NCI-H1092 (cell line): ENCODE measurements around the gene HSPG2.
"Not testable (repeated sequence)": the region's sequence is repeated elsewhere in the genome, so short reads cannot be mapped to it uniquely, and the experiment has no call there.

Experiments
- DNase-seq: peaks from one replicate; lab custom pipeline; 2025; lab: John Stamatoyannopoulos, UW

Gene HSPG2

GRCh38 chr1:21937034-21937371 is at the start of gene HSPG2:
HSPG2 (minus strand) TSS chr1:21937310; CDS start chr1:21937217, 93 bp downstream.
- DNase-seq = no peak

DNA sequence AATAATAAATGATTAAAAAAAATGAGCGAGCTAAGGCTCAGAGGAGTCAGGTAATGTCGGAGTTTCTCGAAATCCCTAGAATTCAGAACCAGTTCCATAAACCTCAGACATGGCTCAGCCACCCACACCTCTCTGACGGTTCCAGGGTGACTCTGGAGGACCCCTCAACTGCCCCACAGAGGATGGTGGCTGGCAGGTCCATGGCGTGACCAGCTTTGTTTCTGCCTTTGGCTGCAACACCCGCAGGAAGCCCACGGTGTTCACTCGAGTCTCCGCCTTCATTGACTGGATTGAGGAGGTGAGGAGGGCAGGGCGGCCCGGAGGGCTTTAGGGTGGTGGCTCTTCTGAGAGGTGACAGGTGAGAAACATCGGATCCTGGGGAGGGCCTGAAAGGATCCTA is 49.3 kb upstream of the HSPG2 start:
- DNase-seq = not testable (repeated sequence)

GRCh38 chr1:21985893-21986292 is 48.8 kb upstream of the HSPG2 start:
- DNase-seq = not testable (repeated sequence)

- not testable (repeated sequence) for DNase-seq
Observed at GRCh38 chr1:21983539-21983938, 46.4 kb upstream of the HSPG2 start.

DNA sequence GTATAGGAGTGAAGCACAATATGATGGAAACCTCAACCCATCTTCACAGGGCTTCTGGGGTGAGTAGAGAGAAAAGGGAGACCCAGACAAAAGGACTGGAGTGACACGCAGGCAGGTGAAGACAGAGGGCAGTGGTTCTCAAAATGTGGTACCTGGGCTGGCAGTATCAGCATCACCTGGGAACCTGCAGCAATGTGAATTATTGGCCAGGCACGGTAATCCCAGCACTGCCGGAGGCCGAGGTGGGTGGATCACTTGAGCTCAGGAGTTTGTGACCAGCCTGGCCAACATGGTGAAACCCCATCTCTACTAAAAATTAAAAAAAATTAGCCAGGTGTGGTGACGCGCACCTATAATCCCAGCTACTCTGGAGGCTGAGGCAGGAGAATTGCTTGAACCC is 45.0 kb upstream of the HSPG2 start:
- not testable (repeated sequence) for DNase-seq

DNA sequence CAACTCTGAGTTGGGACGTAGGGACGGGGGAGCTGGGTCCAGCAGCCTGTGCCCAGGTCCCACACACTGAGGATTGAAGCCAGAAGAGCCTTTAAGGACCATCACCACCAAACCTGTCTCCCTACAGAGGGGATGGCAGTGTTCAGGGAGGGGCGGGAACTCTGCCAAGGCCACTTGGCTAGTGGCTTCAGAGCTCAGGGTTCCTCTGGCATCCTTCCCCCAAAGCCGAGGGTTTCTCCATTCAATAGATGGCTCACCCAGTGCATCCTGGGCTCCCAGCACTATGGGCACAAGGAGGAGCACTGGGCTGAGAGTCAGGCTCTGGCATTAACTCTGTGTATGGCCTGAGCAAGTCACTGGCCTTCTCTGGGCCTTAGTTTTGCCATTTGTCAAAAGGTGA is 44.1 kb upstream of the HSPG2 start:
- not testable (repeated sequence) for DNase-seq

DNA sequence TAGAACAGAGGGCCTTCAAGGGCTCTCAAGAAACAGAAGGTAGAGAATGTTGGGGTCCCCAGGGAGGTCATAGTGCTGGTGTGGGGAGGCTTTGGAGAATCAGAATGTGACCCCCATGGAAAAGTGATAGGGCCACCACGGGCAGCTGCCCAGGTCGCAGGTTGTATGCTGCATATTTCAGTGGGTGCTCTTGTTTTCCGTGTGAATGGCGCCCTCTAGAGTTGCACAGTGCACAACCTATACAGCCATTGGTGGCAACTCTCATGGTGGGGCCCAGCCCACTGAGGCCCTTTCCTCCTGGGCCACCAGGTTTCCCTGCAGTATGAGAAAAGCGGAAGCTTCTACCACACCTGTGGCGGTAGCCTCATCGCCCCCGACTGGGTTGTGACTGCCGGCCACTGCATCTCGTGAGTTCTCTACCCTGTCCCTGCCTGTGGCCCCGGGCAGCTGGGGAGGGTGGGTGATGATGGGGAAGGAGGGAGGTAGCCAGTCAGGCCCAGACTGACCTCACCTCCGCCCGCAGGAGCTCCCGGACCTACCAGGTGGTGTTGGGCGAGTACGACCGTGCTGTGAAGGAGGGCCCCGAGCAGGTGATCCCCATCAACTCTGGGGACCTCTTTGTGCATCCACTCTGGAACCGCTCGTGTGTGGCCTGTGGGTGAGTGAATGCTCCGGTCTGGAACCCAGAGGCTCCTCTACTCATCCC is 43.6 kb upstream of the HSPG2 start:
- DNase-seq = not testable (repeated sequence)

DNA sequence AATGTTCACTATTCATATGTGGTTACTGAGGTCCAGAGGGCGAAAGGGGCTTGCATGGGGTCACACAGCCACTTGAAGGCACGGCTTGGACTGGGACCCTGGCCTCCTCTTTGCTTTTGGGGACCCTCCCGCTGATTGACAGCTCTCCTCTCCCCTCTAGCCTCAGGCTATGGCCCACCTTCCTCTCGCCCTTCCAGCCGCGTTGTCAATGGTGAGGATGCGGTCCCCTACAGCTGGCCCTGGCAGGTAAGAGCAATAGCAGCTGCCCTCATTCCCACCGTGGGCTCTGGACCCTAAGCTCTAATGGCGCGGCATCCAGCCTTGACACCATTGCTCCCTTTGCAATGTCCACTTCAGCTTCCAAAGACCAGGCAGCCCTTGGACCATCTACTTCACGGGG is 41.1 kb upstream of the HSPG2 start:
- DNase-seq = not testable (repeated sequence)

GRCh38 chr1:21976703-21977239 is 39.7 kb upstream of the HSPG2 start, which contains the start of gene CELA3B:
CELA3B (plus strand) TSS chr1:21977022; CDS start chr1:21977040, 18 bp downstream.
- DNase-seq = not testable (repeated sequence)

GRCh38 chr1:21975296-21975695 is 38.2 kb upstream of the HSPG2 start:
- DNase-seq = not testable (repeated sequence)

GRCh38 chr1:21974699-21975098 is 37.6 kb upstream of the HSPG2 start:
- DNase-seq = not testable (repeated sequence)

DNA sequence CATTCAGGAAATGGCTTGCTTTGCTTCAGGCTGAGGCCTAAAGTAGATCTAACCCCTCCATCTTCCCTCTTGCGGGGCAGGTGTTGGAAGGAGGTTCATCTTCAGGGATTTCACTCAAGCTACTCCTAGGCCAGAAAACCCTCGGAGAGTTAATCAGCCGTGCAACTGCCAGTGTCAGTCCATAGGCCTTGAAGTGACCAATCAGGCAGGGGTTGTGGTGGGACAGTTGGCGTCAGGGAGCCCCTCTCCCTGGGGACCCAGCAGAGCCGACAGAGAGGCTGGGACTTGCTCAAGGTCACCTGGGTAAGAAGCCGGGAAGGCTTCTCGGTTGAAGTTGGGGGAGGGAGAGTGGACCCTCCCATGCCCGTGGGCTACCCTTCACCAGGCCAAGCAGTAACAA is 36.8 kb upstream of the HSPG2 start:
- not testable (repeated sequence) for DNase-seq

DNA sequence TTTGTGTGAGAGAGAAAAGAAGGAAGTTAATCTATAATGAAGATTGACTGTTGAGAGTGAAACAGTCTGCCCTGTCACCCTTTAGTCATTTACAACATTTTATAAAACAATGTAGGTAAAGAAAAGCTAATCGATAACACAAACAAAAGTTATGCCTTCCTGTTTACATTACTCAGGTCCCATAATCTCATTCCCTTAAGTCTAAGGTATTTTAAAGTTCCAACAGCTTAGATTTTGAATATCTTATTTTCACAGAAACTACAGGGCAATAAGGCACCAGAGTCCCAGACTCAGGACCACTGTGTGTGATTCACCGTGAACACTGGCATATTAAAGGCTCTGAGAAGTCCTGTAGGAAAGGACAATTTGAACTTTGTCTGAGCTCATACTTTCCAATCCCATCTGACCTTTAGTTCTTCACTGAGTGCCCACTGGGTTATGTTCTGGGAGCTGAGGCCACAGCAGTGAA is 35.9 kb upstream of the HSPG2 start:
- not testable (repeated sequence) for DNase-seq

DNA sequence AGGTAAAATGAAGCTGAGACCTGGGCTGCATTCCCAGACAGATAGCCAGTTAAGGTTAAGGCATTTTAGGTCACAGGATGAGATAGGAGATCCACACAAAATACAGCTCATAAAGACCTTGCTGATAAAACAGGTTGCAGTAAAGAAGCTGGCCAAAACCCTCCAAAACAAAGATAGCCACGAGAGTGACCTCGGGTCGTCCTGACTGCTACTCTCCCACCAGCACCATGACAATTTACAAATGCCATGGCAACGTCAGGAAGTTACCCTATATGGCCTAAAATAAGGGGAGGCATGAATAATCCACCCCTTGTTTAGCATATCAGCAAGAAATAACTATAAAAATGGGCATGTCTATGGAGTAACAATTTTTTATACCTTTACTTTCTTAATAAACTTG is 33.4 kb upstream of the HSPG2 start:
- not testable (repeated sequence) for DNase-seq

DNA sequence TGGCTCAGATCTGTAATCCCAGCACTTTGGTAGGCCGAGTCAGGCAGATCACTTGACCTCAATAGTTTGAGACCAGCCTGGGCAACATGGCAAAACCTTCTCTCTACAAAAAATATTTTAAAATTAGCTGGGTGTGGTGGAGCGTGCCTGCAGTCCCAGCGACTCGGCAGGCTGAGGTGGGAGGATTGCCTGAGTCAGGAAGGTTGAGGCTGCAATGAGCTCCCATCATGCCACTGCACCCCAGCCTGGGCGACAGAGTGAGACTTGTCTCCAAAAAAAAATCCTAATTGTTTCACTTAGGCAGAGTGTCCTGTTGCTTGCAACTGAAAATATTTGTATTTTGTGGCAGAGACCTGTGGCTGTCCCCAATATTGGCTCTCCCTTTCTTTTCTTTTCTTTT is 32.0 kb upstream of the HSPG2 start:
- DNase-seq = not testable (repeated sequence)

DNA sequence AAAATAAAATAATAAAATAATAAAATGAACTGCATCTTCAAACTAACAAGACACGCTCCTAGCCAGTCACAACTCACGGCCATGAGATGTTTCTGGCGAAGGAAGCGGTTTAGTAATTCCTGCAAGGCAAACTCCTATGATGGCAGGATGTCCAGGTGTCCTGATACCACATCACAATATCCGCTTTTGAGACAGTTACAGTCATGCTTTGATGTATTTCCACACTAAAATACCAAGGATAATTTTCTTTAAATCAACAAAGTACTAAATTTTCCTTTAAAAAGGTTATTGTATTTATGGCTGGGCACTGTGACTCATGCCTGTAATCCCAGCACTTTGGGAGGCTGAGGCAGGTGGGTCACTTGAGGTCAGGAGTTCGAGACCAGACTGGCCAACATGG is 30.1 kb upstream of the HSPG2 start:
- not testable (repeated sequence) for DNase-seq

GRCh38 chr1:21966247-21967000 is 29.3 kb upstream of the HSPG2 start:
- no peak for DNase-seq

- DNase-seq = peak; percentile 74
Observed at GRCh38 chr1:21963477-21964217, 26.5 kb upstream of the HSPG2 start.

GRCh38 chr1:21961799-21962198 is 24.7 kb upstream of the HSPG2 start:
- no peak for DNase-seq

- no peak for DNase-seq
Observed at GRCh38 chr1:21961337-21961736, 24.2 kb upstream of the HSPG2 start.

DNA sequence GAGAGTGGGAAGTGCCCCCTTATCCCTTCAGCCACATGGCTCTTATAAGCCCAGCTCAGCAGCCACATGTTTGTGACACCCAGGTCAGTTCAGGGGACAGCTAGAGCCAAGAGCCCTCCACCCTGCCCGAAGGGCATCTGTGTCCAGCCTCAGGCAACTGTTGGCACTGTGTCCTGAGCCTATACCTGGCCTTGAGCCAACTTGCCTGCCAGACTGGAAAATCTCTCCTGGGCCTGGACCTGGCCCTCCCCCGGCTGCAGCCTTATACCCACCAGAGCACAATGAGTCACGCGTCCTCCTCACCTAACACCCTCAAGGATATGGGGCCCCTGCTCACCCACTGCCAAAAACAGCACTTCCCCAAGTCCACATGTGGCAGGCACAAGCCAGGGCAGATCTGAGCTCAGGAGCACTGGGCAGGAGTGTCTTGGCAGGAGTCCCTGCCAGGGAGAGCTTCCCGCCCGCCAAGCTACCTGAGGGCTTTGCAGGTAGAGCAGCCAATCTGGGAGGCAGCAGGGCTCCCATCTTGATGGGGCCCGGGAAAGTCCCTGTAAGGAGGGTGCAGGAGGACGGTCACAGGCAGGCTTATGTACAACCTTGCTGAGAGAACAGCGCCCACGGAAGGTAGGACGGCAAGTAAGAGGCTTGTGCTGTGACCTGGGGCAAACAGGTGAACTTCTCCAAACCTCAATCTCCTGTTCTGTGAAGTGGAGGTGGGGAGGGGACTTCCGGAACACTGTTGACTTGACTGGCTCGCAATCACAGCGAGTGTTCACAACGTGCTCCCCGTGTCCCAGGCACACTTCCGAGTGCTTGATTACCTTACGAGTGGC is 19.8 kb upstream of the HSPG2 start:
- peak; percentile 27 for DNase-seq
